C4-2B (cell line): Measurements from ENCODE around the gene MYL1.

Source experiments
- H3K27ac ChIP-seq: fragments of 450-650 bp; 2 replicates; pipeline ENCODE4 v1.5.1; 2017
- CTCF ChIP-seq: fragments of 450-650 bp; conservative IDR thresholded peaks from 2 replicates; pipeline ENCODE4 v1.5.1; 2017; ENCODE audit warnings: mild to moderate bottlenecking
- ZFX ChIP-seq: fragments of 450-650 bp; IDR thresholded peaks from 2 replicates; pipeline ENCODE4 v1.6.1; 2017

Gene MYL1

GRCh38 chr2:210324458-210324857, 9.5 kb upstream of the MYL1 start:
- H3K27ac ChIP-seq: no peak overlapping the region
- no peak for TF ChIP-seq CTCF
- TF ChIP-seq ZFX: no peak

- H3K27ac ChIP-seq: no peak overlapping the region
- no peak for TF ChIP-seq CTCF
- TF ChIP-seq ZFX: no peak
Observed at GRCh38 chr2:210323003-210323402, 8.0 kb upstream of the MYL1 start.

- no peak for TF ChIP-seq ZFX
- no peak for TF ChIP-seq CTCF
Observed at GRCh38 chr2:210318891-210319290, 3.9 kb upstream of the MYL1 start.

GRCh38 chr2:210318486-210318885, 3.5 kb upstream of the MYL1 start:
- no peak overlapping the region for H3K27ac ChIP-seq
- TF ChIP-seq ZFX (no peak), CTCF (no peak)

More at GRCh38 chr2:210318891-210319290, 3.9 kb upstream of the MYL1 start:
- no peak overlapping the region for H3K27ac ChIP-seq

GRCh38 chr2:210310550-210310949, 4.4 kb downstream of the MYL1 start:
- no peak overlapping the region for H3K27ac ChIP-seq
- TF ChIP-seq ZFX: no peak
- TF ChIP-seq CTCF: no peak

GRCh38 chr2:210309548-210310233, 5.3 kb downstream of the MYL1 start:
- H3K27ac ChIP-seq: no peak overlapping the region
- no peak for TF ChIP-seq ZFX
- no peak for TF ChIP-seq CTCF

- TF ChIP-seq ZFX: no peak
- TF ChIP-seq CTCF: no peak
- no peak overlapping the region for H3K27ac ChIP-seq
Observed at GRCh38 chr2:210303498-210303897, 11.5 kb downstream of the MYL1 start.
